Nucleus accumbens (tissue), 56 donors: ENCODE measurements around the gene SLC39A10.

Source experiments
- DNase-seq, 56 donors: peaks; one replicate each; lab custom pipeline; 2025; lab: John Stamatoyannopoulos, UW

SLC39A10 gene

GRCh38 chr2:195709901-195710806 lies 53.1 kb downstream of the SLC39A10 start:
- DNase-seq, result no peak

- DNase-seq, result no peak
Observed at GRCh38 chr2:195711478-195711877, 54.5 kb downstream of the SLC39A10 start.

GRCh38 chr2:195716466-195716865 lies 59.4 kb downstream of the SLC39A10 start:
- DNase-seq, result no peak

GRCh38 chr2:195721042-195721441 lies 64.0 kb downstream of the SLC39A10 start:
- no peak for DNase-seq

- no peak for DNase-seq
Observed at GRCh38 chr2:195722075-195722474, 65.0 kb downstream of the SLC39A10 start.

- no peak for DNase-seq
Observed at GRCh38 chr2:195727106-195727505, 70.1 kb downstream of the SLC39A10 start.

GRCh38 chr2:195730912-195731311 lies 73.9 kb downstream of the SLC39A10 start:
- no peak for DNase-seq

GRCh38 chr2:195732574-195732973 lies 75.5 kb downstream of the SLC39A10 start:
- no peak for DNase-seq

- DNase-seq, result no peak
Observed at GRCh38 chr2:195733831-195734230, 76.8 kb downstream of the SLC39A10 start.

- DNase-seq, result no peak
Observed at GRCh38 chr2:195734395-195734794, 77.4 kb downstream of the SLC39A10 start.

GRCh38 chr2:195734931-195735330 lies 77.9 kb downstream of the SLC39A10 start:
- no peak for DNase-seq

GRCh38 chr2:195735347-195735746 lies 78.3 kb downstream of the SLC39A10 start:
- DNase-seq, result no peak

- no peak for DNase-seq
Observed at GRCh38 chr2:195737511-195738325, 80.7 kb downstream of the SLC39A10 start.

- DNase-seq, result no peak
Observed at GRCh38 chr2:195741191-195741590, 84.2 kb downstream of the SLC39A10 start.

- DNase-seq, result no peak
Observed at GRCh38 chr2:195756218-195756942, 99.4 kb downstream of the SLC39A10 start.

GRCh38 chr2:195758846-195759245 lies 101.8 kb downstream of the SLC39A10 start:
- no peak for DNase-seq

GRCh38 chr2:195759877-195760276 lies 102.9 kb downstream of the SLC39A10 start:
- no peak for DNase-seq

GRCh38 chr2:195763866-195764265 lies 106.8 kb downstream of the SLC39A10 start:
- DNase-seq, result no peak

GRCh38 chr2:195766691-195767090 lies 109.7 kb downstream of the SLC39A10 start:
- DNase-seq, result no peak

GRCh38 chr2:195768431-195768830 lies 111.4 kb downstream of the SLC39A10 start:
- no peak for DNase-seq

GRCh38 chr2:195769975-195770374 lies 112.9 kb downstream of the SLC39A10 start:
- no peak for DNase-seq
